Measurements from ENCODE around the gene SPRED2.

DNA sequence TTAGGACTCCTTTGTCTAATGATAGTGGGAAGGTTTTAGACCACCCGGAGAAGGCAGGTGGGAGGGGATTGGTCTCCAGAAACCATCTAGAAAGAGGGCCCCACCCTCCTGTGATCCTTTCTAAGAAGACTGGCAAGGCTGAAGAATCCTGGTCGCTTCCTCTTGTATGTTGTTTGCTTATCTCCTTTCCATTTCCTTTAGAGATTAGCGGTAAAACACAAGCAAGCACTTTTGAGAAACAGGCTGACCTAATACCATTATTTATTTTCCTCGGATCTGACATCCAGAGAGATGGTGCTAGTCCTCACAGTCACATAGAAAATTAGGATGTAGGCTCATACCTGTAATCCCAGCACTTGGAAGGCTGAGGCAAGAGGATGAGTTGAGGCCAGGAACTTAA lies 45.2 kb upstream of the SPRED2 start:
- no peak for TF ChIP-seq ZNF274 (IDR thresholded peaks at IDR 0.05; ENCODE audit: low read depth, low read length)
- TF ChIP-seq SUZ12 (IDR thresholded peaks at IDR 0.05; ENCODE audit: extremely low read depth, insufficient read depth, insufficient read length) = no peak
- no peak for TF ChIP-seq YY1 (IDR thresholded peaks at IDR 0.05; ENCODE audit: insufficient read depth, insufficient read length)
